GM12892 (cell line): ENCODE measurements around the gene GALNT2.

Source experiments
- POLR2AphosphoS5 ChIP-seq: IDR thresholded peaks from 2 replicates; pipeline ENCODE4 v1.6.1; 2011; ENCODE audit warnings: low read depth, low read length, control low read depth
- TAF1 ChIP-seq: IDR thresholded peaks from 2 replicates; pipeline ENCODE4 v1.6.1; 2011; ENCODE audit warnings: low read depth, mild to moderate bottlenecking, control low read depth, low read length, borderline replicate concordance

- TF ChIP-seq TAF1 (peak; percentile 82; the same call in 1 of the 2 replicates), POLR2AphosphoS5 (peak; percentile 42; the same call in 1 of the 2 replicates)
These were observed at the start of gene GALNT2 for GRCh38 chr1:230066466-230067404.
